GM18867 (cell line): ENCODE measurements around the gene TRIM49B.
"Not testable (repeated sequence)": the region's sequence is repeated elsewhere in the genome, so short reads cannot be mapped to it uniquely, and the experiment has no call there.

Experiments
- ATAC-seq: cut with Tn5 transposase; IDR thresholded peaks from one replicate; pipeline ENCODE4 v1.9.1; 2021; ENCODE audit warnings: mild to moderate bottlenecking, moderate library complexity; ENCODE audit not compliant: unreplicated experiment

TRIM49B gene

DNA sequence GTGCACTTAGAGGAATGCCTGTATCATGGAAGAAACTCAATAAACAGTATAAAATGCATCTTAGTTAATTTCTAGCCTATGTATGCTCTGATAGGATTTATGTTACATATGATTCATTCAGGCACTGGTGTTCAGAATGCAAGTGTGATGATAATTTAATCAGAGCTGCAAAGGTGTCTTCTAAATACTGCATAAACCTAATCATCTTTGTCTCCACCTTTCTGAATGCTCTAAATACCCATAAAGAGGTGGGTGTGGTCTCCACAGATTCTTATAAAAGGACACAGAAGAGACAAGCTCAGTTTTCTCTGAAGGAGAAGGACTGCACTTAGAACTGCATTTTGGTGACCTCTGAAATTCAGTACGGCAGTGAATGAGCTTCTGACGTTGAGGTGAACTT is at the start of gene TRIM49B:
TRIM49B (plus strand) TSS at position 301 of the 400 bp plus-strand sequence. CDS start 2,777 bp downstream, outside the sequence.
- not testable (repeated sequence) for ATAC-seq

DNA sequence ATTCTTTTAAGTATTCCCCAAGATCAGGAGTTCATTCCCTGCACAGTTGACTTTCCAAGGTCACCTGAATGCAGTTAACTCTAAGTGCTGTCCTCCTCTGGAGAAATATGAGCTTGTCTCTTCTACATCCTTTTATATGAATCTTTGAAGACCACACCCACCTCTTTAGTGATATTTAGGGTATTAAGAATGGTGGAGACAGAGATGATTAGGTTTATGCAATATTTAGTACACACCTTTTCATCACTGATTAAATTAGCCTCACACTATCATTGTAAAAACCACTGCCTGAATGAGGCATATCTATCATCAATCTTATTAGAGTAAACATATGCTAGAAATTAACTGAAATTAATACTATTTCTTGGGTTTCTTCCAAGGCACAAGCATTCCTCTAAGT is 44.8 kb upstream of the TRIM49B start, which contains the start of gene TRIM51G:
TRIM51G (minus strand) TSS at position 101 of the 400 bp plus-strand sequence. CDS start 2,190 bp downstream, outside the sequence.
- not testable (repeated sequence) for ATAC-seq

- not testable (repeated sequence) for ATAC-seq
Measured at GRCh38 chr11:49048229-49048628, 19.6 kb downstream of the TRIM49B start.

GRCh38 chr11:49049821-49050220 is 21.2 kb downstream of the TRIM49B start:
- not testable (repeated sequence) for ATAC-seq

- ATAC-seq, result not testable (repeated sequence)
Measured at GRCh38 chr11:49059012-49059411, 30.4 kb downstream of the TRIM49B start, which contains the start of gene TRIM64C. Gene TRIM64C (minus strand): TSS chr11:49059112. CDS start chr11:49059112, 0 bp downstream.

- ATAC-seq, result not testable (repeated sequence)
Measured at GRCh38 chr11:49069897-49070296, 41.3 kb downstream of the TRIM49B start.
